H1 (cell line): ENCODE measurements around the gene FA2H.
"Not testable (repeated sequence)": the region's sequence is repeated elsewhere in the genome, so short reads cannot be mapped to it uniquely, and the experiment has no call there.

ENCODE experiments used
- CBX5 ChIP-seq: fragments of 300-800, 300-1000 bp; sonication (generic); IDR thresholded peaks from 2 replicates; pipeline ENCODE4 v1.7.1; 2016; ENCODE audit warnings: antibody characterized with exemption, low read length, low read depth
- CEBPB ChIP-seq: IDR thresholded peaks from 2 replicates; pipeline ENCODE4 v1.6.1; 2012; ENCODE audit warnings: low read depth, low read length
- CHD1 ChIP-seq: IDR thresholded peaks from 2 replicates; pipeline ENCODE4 v1.6.1; 2012; ENCODE audit warnings: low read depth, low read length, improper control_type of control experiment
- EP300 ChIP-seq, 2 experiments: IDR thresholded peaks; 1 replicate in 1 of 2; 2 replicates in 1 of 2; pipeline ENCODE4 v1.6.1; 2011 to 2012; ENCODE audit warnings: low read depth in 2 of 2, low read length in 2 of 2, mild to moderate bottlenecking in 2 of 2, borderline replicate concordance in 1 of 2, inconsistent platforms in 1 of 2, moderate library complexity in 1 of 2
- HDAC2 ChIP-seq, 2 experiments: fragments of 300-600 bp in 1 of 2; sonication (generic) in 1 of 2; IDR thresholded peaks; 2 replicates each; pipeline ENCODE4 v1.6.1; 2011 to 2012; ENCODE audit warnings: low read depth in 2 of 2, low read length in 2 of 2, mild to moderate bottlenecking in 2 of 2, moderate library complexity in 2 of 2, borderline replicate concordance in 1 of 2, inconsistent platforms in 1 of 2
- HDAC6 ChIP-seq: IDR thresholded peaks from one replicate; pipeline ENCODE4 v1.7.1; 2012; ENCODE audit warnings: low read depth, mild to moderate bottlenecking, inconsistent platforms, low read length, moderate library complexity
- POLR2A ChIP-seq, 2 experiments: IDR thresholded peaks; 1 replicate in 1 of 2; 2 replicates in 1 of 2; pipeline ENCODE4 v1.6.1; 2011; ENCODE audit warnings: low read depth in 2 of 2, low read length in 2 of 2, mild to moderate bottlenecking in 2 of 2; ENCODE audit errors: control extremely low read depth in 1 of 2
- POLR2AphosphoS5 ChIP-seq: IDR thresholded peaks from 2 replicates; pipeline ENCODE4 v1.6.1; 2011; ENCODE audit warnings: low read depth, low read length
- RAD21 ChIP-seq, 2 experiments: IDR thresholded peaks in 1 of 2; conservative IDR thresholded peaks in 1 of 2; 2 replicates each; pipeline ENCODE4 v1.6.1; 2011; ENCODE audit warnings: low read depth in 2 of 2, low read length in 2 of 2, improper control_type of control experiment in 1 of 2, inconsistent platforms in 1 of 2, mild to moderate bottlenecking in 1 of 2, moderate library complexity in 1 of 2
- SIN3A ChIP-seq, 2 experiments: IDR thresholded peaks in 1 of 2; conservative IDR thresholded peaks in 1 of 2; 2 replicates each; pipeline ENCODE4 v1.6.1; 2011 to 2012; ENCODE audit warnings: low read length in 2 of 2, improper control_type of control experiment in 1 of 2, low read depth in 1 of 2, mild to moderate bottlenecking in 1 of 2
- SP4 ChIP-seq: IDR thresholded peaks from 2 replicates; pipeline ENCODE4 v1.6.1; 2012; ENCODE audit warnings: low read length, inconsistent platforms
- TAF1 ChIP-seq: IDR thresholded peaks from 2 replicates; pipeline ENCODE4 v1.6.1; 2011; ENCODE audit warnings: mild to moderate bottlenecking, low read depth, low read length
- TF ChIP-seq, protein P1 (sequence below), 3 experiments: IDR thresholded peaks; 1 replicate in 2 of 3; 2 replicates in 1 of 3; pipeline versions ENCODE4 v1.5.1 to v1.6.1; 2011; ENCODE audit warnings: low read length in 3 of 3, mild to moderate bottlenecking in 3 of 3, inconsistent platforms in 2 of 3, low read depth in 1 of 3, moderate library complexity in 1 of 3; ENCODE audit not compliant: insufficient read depth in 1 of 3; ENCODE audit errors: control extremely low read depth in 1 of 3
- TF ChIP-seq, protein P2 (sequence below): IDR thresholded peaks from 2 replicates; pipeline ENCODE4 v1.6.1; 2011; ENCODE audit warnings: low read length, improper control_type of control experiment

DNA sequence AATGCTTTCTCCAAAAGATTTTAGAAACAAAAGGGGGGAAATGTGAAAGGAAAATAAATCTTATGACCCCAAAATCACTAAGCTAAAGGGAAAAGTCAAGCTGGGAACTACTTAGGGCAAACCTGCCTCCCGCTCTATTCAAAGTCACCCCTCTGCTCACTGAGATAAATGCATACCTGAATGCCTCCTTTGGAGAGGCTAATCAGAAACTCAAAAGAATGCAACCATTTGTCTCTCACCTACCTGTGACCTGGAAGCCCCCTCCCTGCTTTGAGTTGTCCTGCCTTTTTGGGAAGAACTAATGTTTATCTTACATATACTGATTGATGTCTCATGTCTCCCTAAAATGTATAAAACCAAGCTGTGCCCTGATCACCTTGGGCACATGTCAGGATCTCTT lies 36.6 kb upstream of the FA2H start:
- not testable (repeated sequence) for TF ChIP-seq CHD1; EP300 (IDR thresholded peaks at IDR 0.05; ENCODE audit: borderline replicate concordance in 1 of 2, low read depth in 2 of 2, low read length in 2 of 2); POLR2A (IDR thresholded peaks at IDR 0.05; ENCODE audit: control extremely low read depth in 1 of 2, low read depth in 2 of 2, low read length in 2 of 2); CBX5; SIN3A (conservative IDR thresholded peaks at IDR 0.05 in 1 of 2, IDR thresholded peaks at IDR 0.05 in 1 of 2; ENCODE audit: low read depth in 1 of 2, low read length in 2 of 2); SP4; HDAC2 (IDR thresholded peaks at IDR 0.05; ENCODE audit: borderline replicate concordance in 1 of 2, low read depth in 2 of 2, low read length in 2 of 2); TAF1; POLR2AphosphoS5; RAD21 (IDR thresholded peaks at IDR 0.05 in 1 of 2, conservative IDR thresholded peaks at IDR 0.05 in 1 of 2; ENCODE audit: low read depth in 2 of 2, low read length in 2 of 2); CEBPB; HDAC6
- TF ChIP-seq, protein P1, sequence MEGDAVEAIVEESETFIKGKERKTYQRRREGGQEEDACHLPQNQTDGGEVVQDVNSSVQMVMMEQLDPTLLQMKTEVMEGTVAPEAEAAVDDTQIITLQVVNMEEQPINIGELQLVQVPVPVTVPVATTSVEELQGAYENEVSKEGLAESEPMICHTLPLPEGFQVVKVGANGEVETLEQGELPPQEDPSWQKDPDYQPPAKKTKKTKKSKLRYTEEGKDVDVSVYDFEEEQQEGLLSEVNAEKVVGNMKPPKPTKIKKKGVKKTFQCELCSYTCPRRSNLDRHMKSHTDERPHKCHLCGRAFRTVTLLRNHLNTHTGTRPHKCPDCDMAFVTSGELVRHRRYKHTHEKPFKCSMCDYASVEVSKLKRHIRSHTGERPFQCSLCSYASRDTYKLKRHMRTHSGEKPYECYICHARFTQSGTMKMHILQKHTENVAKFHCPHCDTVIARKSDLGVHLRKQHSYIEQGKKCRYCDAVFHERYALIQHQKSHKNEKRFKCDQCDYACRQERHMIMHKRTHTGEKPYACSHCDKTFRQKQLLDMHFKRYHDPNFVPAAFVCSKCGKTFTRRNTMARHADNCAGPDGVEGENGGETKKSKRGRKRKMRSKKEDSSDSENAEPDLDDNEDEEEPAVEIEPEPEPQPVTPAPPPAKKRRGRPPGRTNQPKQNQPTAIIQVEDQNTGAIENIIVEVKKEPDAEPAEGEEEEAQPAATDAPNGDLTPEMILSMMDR (IDR thresholded peaks at IDR 0.05; ENCODE audit: control extremely low read depth in 1 of 3, insufficient read depth in 1 of 3, low read depth in 1 of 3, low read length in 3 of 3) = not testable (repeated sequence)
- TF ChIP-seq, protein P2, sequence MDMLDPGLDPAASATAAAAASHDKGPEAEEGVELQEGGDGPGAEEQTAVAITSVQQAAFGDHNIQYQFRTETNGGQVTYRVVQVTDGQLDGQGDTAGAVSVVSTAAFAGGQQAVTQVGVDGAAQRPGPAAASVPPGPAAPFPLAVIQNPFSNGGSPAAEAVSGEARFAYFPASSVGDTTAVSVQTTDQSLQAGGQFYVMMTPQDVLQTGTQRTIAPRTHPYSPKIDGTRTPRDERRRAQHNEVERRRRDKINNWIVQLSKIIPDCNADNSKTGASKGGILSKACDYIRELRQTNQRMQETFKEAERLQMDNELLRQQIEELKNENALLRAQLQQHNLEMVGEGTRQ = not testable (repeated sequence)
